Gastroesophageal sphincter (tissue), 4 donors: ENCODE measurements around the gene RANGRF. TPM values are rescaled to one million over a fixed set of nuclear protein-coding genes. Genes with fewer than 3 reads are reported as not detected.

Experiments used
- ATAC-seq: fragments of 150-250 bp; one replicate; pipeline ENCODE4 v1.9.1; 2016; ENCODE audit warnings: mild to moderate bottlenecking, moderate library complexity
- H3K27ac ChIP-seq, 4 donors: fragments of 200-600 bp; sonication (generic) in 3 of 4; 1 replicate in 3 of 4; 2 replicates in 1 of 4; pipeline ENCODE4 v1.5.1; 2016 to 2019
- H3K27me3 ChIP-seq: fragments of 200-600 bp; sonication (generic); one replicate; pipeline ENCODE4 v1.5.1; 2019
- H3K36me3 ChIP-seq, 2 donors: fragments of 200-600 bp; sonication (generic); one replicate each; pipeline ENCODE4 v1.5.1; 2019; ENCODE audit warnings: control low read depth in 1 of 2
- H3K4me1 ChIP-seq, 3 donors: fragments of 200-600 bp; sonication (generic); 1 replicate in 2 of 3; 2 replicates in 1 of 3; pipeline ENCODE4 v1.5.1; 2016 to 2019; ENCODE audit warnings: control low read depth in 2 of 3
- H3K4me3 ChIP-seq, 2 donors: fragments of 200-600 bp; sonication (generic); one replicate each; pipeline ENCODE4 v1.5.1; 2019; ENCODE audit warnings: mild to moderate bottlenecking in 1 of 2, moderate library complexity in 1 of 2
- H3K9me3 ChIP-seq, 3 donors: fragments of 200-600 bp; sonication (generic); one replicate each; pipeline ENCODE4 v1.5.1; 2017 to 2019; ENCODE audit warnings: control low read depth in 2 of 3
- EP300 ChIP-seq: sonication (generic); formaldehyde crosslinking; IDR thresholded peaks from one replicate; pipeline ENCODE4 v1.6.1; 2017; ENCODE audit warnings: antibody characterized with exemption, mild to moderate bottlenecking
- POLR2A ChIP-seq, 2 donors: fragments of 450-650 bp; IDR thresholded peaks; one replicate each; pipeline ENCODE4 v1.6.1; 2017; ENCODE audit warnings: antibody characterized with exemption in 2 of 2, mild to moderate bottlenecking in 2 of 2, moderate library complexity in 1 of 2
- POLR2AphosphoS5 ChIP-seq: sonication (generic); formaldehyde crosslinking; IDR thresholded peaks from one replicate; pipeline ENCODE4 v1.6.1; 2017; ENCODE audit warnings: antibody characterized with exemption
- WGBS, 2 donors: methylation state at CpG; one replicate each; pipeline ENCODE4 v1.1.5; 2018; ENCODE audit warnings: low coverage in 1 of 2; 5-methylcytosine and 5-hydroxymethylcytosine counted together
- small RNA-seq, 4 donors: library from RNA; depleted of rRNA; stranded (forward); fragments of <200 nt; gene quantifications; one replicate each; pipeline ENCODE3, GENCODE V24; 2016
- total RNA-seq, 4 donors: library from RNA; depleted of rRNA; stranded (reverse); fragments of >200 nt; gene quantifications; one replicate each; pipeline ENCODE4 v1.1.0, GENCODE V29; 2016
- TF ChIP-seq, protein P1 (sequence below), 4 experiments: fragments of 200-600 bp in 2 of 4; fragments of 450-650 bp in 2 of 4; sonication (generic) in 1 of 4; IDR thresholded peaks; one replicate each; pipeline ENCODE4 v1.5.1; 2017 to 2019; ENCODE audit warnings: antibody characterized with exemption in 4 of 4, mild to moderate bottlenecking in 2 of 4, moderate library complexity in 2 of 4

Gene RANGRF
- total RNA-seq, 4 donors from 2014 or later: 28.5 to 34.6 (median 30.1) TPM

DNA sequence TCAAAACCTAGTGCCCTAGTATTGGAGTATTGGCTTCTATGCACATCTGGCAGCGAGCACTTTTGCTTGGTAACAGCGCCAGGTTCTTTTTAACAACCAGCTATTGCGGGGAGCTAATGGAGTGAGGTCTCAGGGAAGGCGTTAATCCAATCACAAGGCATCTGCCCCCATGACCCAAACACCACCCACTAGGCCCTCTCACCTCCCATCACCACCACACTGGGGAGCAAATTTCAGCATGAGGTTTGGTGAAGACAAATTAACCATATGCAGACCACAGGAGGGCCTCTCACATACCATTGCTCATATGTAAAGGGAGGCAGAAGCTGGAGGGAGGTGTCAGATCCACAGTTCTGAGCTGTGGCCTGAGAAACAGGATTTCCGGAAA, 50.3 kb downstream of the RANGRF start:
- no peak for TF ChIP-seq POLR2A (IDR thresholded peaks at IDR 0.05)
- TF ChIP-seq, protein P1, sequence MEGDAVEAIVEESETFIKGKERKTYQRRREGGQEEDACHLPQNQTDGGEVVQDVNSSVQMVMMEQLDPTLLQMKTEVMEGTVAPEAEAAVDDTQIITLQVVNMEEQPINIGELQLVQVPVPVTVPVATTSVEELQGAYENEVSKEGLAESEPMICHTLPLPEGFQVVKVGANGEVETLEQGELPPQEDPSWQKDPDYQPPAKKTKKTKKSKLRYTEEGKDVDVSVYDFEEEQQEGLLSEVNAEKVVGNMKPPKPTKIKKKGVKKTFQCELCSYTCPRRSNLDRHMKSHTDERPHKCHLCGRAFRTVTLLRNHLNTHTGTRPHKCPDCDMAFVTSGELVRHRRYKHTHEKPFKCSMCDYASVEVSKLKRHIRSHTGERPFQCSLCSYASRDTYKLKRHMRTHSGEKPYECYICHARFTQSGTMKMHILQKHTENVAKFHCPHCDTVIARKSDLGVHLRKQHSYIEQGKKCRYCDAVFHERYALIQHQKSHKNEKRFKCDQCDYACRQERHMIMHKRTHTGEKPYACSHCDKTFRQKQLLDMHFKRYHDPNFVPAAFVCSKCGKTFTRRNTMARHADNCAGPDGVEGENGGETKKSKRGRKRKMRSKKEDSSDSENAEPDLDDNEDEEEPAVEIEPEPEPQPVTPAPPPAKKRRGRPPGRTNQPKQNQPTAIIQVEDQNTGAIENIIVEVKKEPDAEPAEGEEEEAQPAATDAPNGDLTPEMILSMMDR (IDR thresholded peaks at IDR 0.05): no peak
- no peak for TF ChIP-seq EP300
- TF ChIP-seq POLR2AphosphoS5: no peak
- Histone ChIP-seq H3K27me3 (no peaks in the 10 kb centered on the region), H3K4me3 (no peak overlapping the region), H3K27ac (no peak overlapping the region), H3K9me3 (no peaks in the 10 kb centered on the region), H3K36me3 (no peaks in the 10 kb centered on the region), H3K4me1 (no peaks in the 10 kb centered on the region)
- no peak for ATAC-seq
- WGBS, 2 donors: 43 to 80% methylated on average over 3 to 4 of the region's 5 CpGs

DNA sequence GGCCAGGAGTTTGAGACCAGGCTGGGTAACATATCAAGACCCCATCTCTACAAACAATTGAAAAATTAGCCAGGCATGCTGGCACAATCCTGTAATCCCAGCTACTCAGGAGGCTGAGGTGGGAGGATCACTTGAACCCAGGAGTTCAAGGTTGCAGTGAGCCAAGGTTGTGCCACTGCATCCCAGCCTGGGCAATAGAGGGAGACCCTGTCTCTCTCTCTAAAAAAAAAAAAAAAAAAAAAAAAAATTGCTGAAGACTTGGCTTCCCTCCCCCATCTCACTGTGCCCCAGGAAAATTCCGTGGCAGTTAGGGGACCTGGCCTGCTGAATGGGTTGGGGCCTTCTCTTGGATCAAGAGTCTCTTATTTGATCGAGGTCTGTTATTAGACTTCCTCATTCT, 51.1 kb downstream of the RANGRF start, which contains the start of gene ODF4:
TSS of gene ODF4 (plus strand) at position 301 of the 400 bp plus-strand sequence. CDS start 212 bp downstream, outside the sequence.
- Histone ChIP-seq H3K27ac (no peak within 1 kb of the TSS), H3K27me3 (no peaks in the 10 kb centered on the region), H3K4me1 (no peaks in the 10 kb centered on the region), H3K9me3 (no peaks in the 10 kb centered on the region), H3K36me3 (no peaks in the 10 kb centered on the region), H3K4me3 (no peak within 1 kb of the TSS)
- ATAC-seq: no peak
- TF ChIP-seq, protein P1 (IDR thresholded peaks at IDR 0.05): no peak
- TF ChIP-seq POLR2A (IDR thresholded peaks at IDR 0.05) (no peak), EP300 (no peak), POLR2AphosphoS5 (no peak)
- 76 to 100% methylated on average over 1 to 2 of the region's 2 CpGs for WGBS, 2 donors

Small RNA genes within 50 kb of the gene (small RNA-seq; reads per million reads assigned to genes)
- 0 reads per million in 4 donors for gene RF00265

Other genes with a start within 250 kb of the RANGRF start
- 1 to 10 TPM in 3 of 4 donors, under 1 TPM in 1; 0.69 to 5.6 (median 2.8) TPM for gene ALOX15B, start 249.6 kb upstream of the RANGRF start, total RNA-seq
- under 1 TPM in 1 of 4 donors, not detected in 3; 0.17 TPM for gene ALOX12B, start 201.0 kb upstream of the RANGRF start, total RNA-seq
- gene ALOXE3, start 170.2 kb upstream of the RANGRF start, total RNA-seq: under 1 TPM in 1 of 4 donors, not detected in 3; 0.37 TPM
- under 1 TPM in 2 of 4 donors, not detected in 2; 0.89 to 0.94 TPM for gene HES7, start 164.6 kb upstream of the RANGRF start, total RNA-seq
- gene PER1, start 136.3 kb upstream of the RANGRF start, total RNA-seq: 100 to 1,000 TPM in 3 of 4 donors, 10 to 100 TPM in 1; 67.1 to 188 (median 136) TPM
- 10 to 100 TPM; 14.6 to 39.8 (median 33.4) TPM for gene VAMP2, start 125.7 kb upstream of the RANGRF start, total RNA-seq
- 10 to 100 TPM; 11.2 to 18.8 (median 15.5) TPM for gene TMEM107, start 112.3 kb upstream of the RANGRF start, total RNA-seq
- gene BORCS6, start 98.5 kb upstream of the RANGRF start, total RNA-seq: 10 to 100 TPM in 3 of 4 donors, 1 to 10 TPM in 1; 8.1 to 16.1 (median 12.4) TPM
- gene AURKB, start 78.1 kb upstream of the RANGRF start, total RNA-seq: 1 to 10 TPM in 2 of 4 donors, under 1 TPM in 2; 0.54 to 5.3 (median 2.4) TPM
- 10 to 100 TPM; 10.8 to 33.9 (median 14.7) TPM for gene CTC1, start 40.6 kb upstream of the RANGRF start, total RNA-seq
- gene PFAS, start 39.4 kb upstream of the RANGRF start, total RNA-seq: 10 to 100 TPM; 10.8 to 28.9 (median 16.0) TPM
- 1 to 10 TPM in 3 of 4 donors, under 1 TPM in 1; 0.35 to 6.1 (median 3.4) TPM for gene SLC25A35, start 6.7 kb downstream of the RANGRF start, total RNA-seq
- gene ARHGEF15, start 21.6 kb downstream of the RANGRF start, total RNA-seq: 10 to 100 TPM in 2 of 4 donors, 1 to 10 TPM in 2; 4.4 to 25.4 (median 16.2) TPM
- gene ODF4, start 51.2 kb downstream of the RANGRF start, total RNA-seq: not detected
- 1,000 to 10,000 TPM; 1,787 to 4,050 (median 3,181) TPM for gene RPL26, start 94.5 kb downstream of the RANGRF start, total RNA-seq
- under 1 TPM in 2 of 4 donors, not detected in 2; 0.15 to 0.23 TPM for gene RNF222, start 109.2 kb downstream of the RANGRF start, total RNA-seq
- gene NDEL1, start 147.2 kb downstream of the RANGRF start, total RNA-seq: 10 to 100 TPM; 58.1 to 67.3 (median 63.4) TPM